GM06990 (cell line): ENCODE data around the gene COMMD1.
"Not testable (repeated sequence)": the region's sequence is repeated elsewhere in the genome, so short reads cannot be mapped to it uniquely, and the experiment has no call there.

Experiments used
- DNase-seq: peaks from one replicate; pipeline ENCODE4 v3.0.0-alpha.2; 2011; ENCODE audit not compliant: insufficient read length; ENCODE audit errors: extremely low read depth
- H3K27me3 ChIP-seq: replicated peaks from 2 replicates; pipeline ENCODE4 v1.6.0; 2011; ENCODE audit warnings: low read length; ENCODE audit not compliant: control insufficient read depth, insufficient read depth
- H3K36me3 ChIP-seq: 2 replicates; pipeline ENCODE4 v1.5.1; 2011; ENCODE audit warnings: low read length; ENCODE audit not compliant: control insufficient read depth, insufficient read depth
- H3K4me3 ChIP-seq: replicated peaks from 2 replicates; pipeline ENCODE4 v1.5.1; 2011; ENCODE audit warnings: low read depth, mild to moderate bottlenecking, control low read depth, low read length
- TF ChIP-seq, protein P1 (sequence below): IDR thresholded peaks from 2 replicates; pipeline ENCODE4 v1.5.1; 2011; ENCODE audit warnings: low read length, control low read depth, mild to moderate bottlenecking, inconsistent platforms; ENCODE audit not compliant: insufficient read depth, poor library complexity, severe bottlenecking

COMMD1 gene

DNA sequence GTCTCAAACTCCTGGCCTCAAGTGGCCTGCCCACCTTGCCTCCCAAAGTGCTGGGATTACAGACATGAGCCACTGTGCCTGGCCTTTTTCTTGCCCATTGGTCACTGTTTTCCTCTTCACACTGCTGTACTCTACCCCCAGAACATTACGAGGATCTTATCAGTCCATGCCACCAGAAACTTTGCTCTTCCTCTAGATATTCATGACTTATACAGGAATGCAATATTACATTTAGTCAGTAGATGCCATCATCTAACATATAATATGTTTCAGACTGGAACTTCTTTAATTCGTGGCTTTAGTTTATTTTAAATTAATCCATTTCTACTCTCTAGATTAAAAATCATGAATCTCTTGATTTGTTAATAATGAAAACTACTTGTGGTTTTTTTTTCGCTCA lies 135.5 kb downstream of the COMMD1 start:
- TF ChIP-seq, protein P1, sequence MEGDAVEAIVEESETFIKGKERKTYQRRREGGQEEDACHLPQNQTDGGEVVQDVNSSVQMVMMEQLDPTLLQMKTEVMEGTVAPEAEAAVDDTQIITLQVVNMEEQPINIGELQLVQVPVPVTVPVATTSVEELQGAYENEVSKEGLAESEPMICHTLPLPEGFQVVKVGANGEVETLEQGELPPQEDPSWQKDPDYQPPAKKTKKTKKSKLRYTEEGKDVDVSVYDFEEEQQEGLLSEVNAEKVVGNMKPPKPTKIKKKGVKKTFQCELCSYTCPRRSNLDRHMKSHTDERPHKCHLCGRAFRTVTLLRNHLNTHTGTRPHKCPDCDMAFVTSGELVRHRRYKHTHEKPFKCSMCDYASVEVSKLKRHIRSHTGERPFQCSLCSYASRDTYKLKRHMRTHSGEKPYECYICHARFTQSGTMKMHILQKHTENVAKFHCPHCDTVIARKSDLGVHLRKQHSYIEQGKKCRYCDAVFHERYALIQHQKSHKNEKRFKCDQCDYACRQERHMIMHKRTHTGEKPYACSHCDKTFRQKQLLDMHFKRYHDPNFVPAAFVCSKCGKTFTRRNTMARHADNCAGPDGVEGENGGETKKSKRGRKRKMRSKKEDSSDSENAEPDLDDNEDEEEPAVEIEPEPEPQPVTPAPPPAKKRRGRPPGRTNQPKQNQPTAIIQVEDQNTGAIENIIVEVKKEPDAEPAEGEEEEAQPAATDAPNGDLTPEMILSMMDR, result no peak
- Histone ChIP-seq H3K36me3 (no peaks in the 10 kb centered on the region), H3K4me3 (no peak overlapping the region), H3K27me3 (no peaks in the 10 kb centered on the region)
- no peak for DNase-seq

DNA sequence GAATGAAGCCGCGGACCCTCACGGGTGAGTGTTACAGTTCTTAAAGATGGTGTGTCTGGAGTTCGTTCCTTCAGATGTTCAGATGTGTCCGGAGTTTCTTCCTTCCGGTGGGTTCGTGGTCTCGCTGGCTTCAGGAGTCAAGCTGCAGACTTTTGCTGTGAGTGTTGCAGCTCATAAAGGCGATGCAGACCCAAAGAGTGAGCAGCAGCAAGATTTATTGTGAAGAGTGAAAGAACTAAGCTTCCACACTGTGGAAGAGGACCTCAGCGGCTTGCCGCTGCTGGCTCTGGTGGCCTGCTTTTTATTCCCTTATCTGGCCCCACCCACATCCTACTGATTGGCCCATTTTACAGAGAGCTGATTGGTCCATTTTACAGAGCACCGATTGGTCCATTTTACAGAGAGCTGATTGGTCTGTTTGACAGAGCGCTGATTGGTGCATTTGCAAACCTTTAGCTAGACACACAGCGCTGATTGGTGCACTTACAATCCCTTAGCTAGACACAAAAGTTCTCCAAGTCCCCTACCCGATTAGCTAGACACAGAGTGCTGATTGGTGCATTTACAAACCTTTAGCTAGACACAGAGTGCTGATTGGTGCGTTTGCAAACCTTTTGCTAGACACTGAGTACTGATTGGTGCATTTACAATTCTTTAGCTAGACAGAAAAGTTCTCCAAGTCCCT lies 136.4 kb downstream of the COMMD1 start:
- not testable (repeated sequence) for H3K4me3 ChIP-seq, DNase-seq, H3K36me3 ChIP-seq

DNA sequence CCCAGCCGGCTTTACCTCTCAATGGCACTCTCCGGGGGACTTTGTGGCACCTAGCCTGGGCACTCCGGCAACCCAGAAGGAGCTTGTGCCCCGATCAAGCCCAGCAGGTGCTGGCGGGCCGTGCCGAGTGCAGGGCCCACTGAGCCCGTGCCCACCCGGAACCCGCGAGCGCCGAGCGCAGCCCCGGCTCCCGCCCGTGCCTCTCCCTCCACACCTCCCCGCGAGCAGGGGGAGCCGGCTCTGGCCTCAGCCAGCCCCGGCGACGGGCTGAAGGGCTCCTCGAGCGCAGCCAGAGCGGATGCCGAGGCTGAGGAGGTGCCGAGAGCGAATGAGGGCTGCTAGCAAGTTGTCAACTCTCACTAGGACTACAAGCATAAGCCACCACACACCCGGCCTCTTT lies 136.9 kb downstream of the COMMD1 start:
- TF ChIP-seq, protein P1, result no peak
- Histone ChIP-seq H3K4me3 (no peak overlapping the region), H3K36me3 (no peaks in the 10 kb centered on the region), H3K27me3 (no peaks in the 10 kb centered on the region)
- no peak for DNase-seq

More for the DNA sequence above, 136.4 kb downstream of the COMMD1 start:
- not testable (repeated sequence) for H3K27me3 ChIP-seq

DNA sequence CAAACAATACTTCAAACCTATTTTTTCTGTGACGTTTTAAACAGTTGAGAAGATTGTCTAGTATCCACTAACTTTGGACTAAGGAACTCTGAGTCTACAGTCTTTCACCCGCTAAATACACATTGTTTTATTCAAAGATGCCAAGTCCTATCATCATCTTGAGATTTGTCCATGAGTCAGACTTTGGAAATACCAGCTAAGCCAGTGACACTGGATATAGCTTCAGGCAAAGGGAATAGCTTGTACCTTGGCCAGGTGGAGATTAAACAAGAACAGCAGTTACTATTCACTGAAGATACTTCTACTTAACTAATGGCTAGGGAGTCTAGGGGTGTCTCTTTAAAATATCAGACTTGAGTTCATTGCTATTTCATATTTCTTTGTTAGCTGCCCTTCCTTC lies 137.5 kb downstream of the COMMD1 start:
- DNase-seq, result no peak
- no peak overlapping the region for H3K4me3 ChIP-seq
- TF ChIP-seq, protein P1, result no peak
- H3K27me3 ChIP-seq, result no peaks in the 10 kb centered on the region
- no peaks in the 10 kb centered on the region for H3K36me3 ChIP-seq

DNA sequence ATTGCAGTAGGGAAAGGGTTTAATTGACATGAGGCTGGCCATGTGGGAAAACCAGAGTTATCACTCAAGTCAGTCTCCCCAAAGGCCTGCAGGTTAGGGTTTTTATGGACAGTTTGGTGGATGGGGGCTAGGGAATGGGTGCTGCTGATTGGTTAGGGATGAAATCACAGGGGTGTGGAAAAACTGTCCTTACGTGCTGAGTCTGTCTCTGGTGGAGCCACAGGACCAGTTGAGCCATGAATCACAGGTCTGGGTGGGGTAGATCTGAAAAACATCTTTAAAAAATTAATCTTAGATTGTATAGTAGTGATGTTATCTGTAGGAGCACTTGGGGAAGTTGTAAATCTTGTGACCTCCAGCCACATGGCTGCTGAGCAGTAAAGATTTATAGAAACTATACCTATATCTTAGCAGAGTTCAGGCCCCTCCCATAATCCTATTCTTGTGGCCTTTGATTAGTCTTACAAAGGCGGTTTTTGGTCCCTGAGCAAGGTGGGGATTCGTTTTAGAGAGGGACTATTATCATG lies 139.6 kb downstream of the COMMD1 start:
- Histone ChIP-seq H3K36me3 (no peaks in the 10 kb centered on the region), H3K4me3 (no peak overlapping the region), H3K27me3 (no peaks in the 10 kb centered on the region)
- TF ChIP-seq, protein P1, result no peak
- DNase-seq, result no peak

DNA sequence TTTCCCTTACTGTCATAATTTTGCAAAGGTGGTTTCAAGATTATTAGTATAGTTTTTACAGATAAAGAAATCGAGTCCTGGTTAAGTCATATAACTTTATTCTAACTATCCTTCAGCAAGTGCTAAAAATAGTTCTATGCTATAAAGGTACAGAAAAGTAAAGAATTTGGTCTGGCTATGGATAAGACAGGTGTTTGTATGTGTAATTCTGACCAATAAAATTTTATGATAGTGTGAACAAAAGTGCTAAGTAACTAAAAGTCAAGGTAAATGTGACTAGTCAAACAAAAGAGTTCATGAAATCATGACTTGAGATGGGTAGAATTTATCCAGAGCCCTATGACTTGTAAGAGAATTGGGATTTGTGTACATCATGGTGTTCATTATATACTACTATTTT lies 140.7 kb downstream of the COMMD1 start:
- TF ChIP-seq, protein P1, result no peak
- H3K36me3 ChIP-seq, result no peaks in the 10 kb centered on the region
- no peak for DNase-seq
- H3K4me3 ChIP-seq, result no peak overlapping the region
- no peaks in the 10 kb centered on the region for H3K27me3 ChIP-seq
